ENCODE measurements around the gene GPR156.
A peak's percentile ranks its signal among the peaks of the same experiment; 100 is the strongest.

Gene GPR156

DNA sequence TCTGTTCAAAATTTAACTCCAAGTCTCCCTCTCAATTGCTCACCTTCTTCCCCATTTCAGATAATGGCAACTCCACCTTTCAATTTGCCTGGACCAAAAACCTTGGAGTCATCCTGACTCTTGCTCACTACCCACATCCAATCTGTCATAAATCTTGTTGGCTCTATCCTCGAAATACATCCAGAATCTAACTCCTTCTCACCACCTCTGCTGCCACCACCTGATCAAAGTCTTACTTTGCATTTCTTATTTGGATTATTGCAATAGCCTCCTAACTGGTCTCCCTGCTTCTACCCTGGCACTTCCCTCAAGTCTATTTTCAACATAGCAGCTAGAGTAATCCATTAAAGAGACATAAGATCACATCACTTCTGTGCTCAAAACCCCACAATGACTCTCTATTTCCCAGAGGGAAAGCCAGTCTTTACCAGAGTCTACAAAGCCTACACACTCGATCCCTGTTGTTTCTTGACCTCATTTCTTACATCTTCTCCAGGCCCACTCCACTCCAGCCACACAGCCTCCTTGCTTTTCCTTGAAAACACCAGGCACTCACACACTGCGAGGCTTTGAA is 86.6 kb downstream of the GPR156 start:
- H3F3A ChIP-seq (ENCODE audit: insufficient read depth, low read length), result no peaks in the 10 kb centered on the region
- no peak for DNase-seq
- no peaks in the 10 kb centered on the region for H3K27me3 ChIP-seq (replicated peaks; ENCODE audit: insufficient read depth, low read length)
- no peaks in the 10 kb centered on the region for H4K20me1 ChIP-seq (ENCODE audit: insufficient read depth, low read length)
- H3K36me3 ChIP-seq (replicated peaks; ENCODE audit: insufficient read depth, low read length), result no peaks in the 10 kb centered on the region
- H3K4me1 ChIP-seq (ENCODE audit: low read length), result no peaks in the 10 kb centered on the region
- H2AFZ ChIP-seq (ENCODE audit: low read length), result no peak overlapping the region
- no peak overlapping the region for H3K4me2 ChIP-seq (ENCODE audit: low read depth, low read length)
- H3K9me3 ChIP-seq (replicated peaks; ENCODE audit: insufficient read depth, low read length), result no peaks in the 10 kb centered on the region
- no peak overlapping the region for H3K27ac ChIP-seq (ENCODE audit: low read length)
- H3K79me2 ChIP-seq (ENCODE audit: low read length), result no peaks in the 10 kb centered on the region
- no peak overlapping the region for H3K9ac ChIP-seq (ENCODE audit: low read length)
- H3K9me2 ChIP-seq (replicated peaks; ENCODE audit: insufficient read depth, low read length), result no peaks in the 10 kb centered on the region
- no peak overlapping the region for H3K4me3 ChIP-seq (ENCODE audit: low read length)
- no peak for TF ChIP-seq EZH2phosphoT487 (IDR thresholded peaks at IDR 0.05; ENCODE audit: low read length)
- TF ChIP-seq, protein P1, sequence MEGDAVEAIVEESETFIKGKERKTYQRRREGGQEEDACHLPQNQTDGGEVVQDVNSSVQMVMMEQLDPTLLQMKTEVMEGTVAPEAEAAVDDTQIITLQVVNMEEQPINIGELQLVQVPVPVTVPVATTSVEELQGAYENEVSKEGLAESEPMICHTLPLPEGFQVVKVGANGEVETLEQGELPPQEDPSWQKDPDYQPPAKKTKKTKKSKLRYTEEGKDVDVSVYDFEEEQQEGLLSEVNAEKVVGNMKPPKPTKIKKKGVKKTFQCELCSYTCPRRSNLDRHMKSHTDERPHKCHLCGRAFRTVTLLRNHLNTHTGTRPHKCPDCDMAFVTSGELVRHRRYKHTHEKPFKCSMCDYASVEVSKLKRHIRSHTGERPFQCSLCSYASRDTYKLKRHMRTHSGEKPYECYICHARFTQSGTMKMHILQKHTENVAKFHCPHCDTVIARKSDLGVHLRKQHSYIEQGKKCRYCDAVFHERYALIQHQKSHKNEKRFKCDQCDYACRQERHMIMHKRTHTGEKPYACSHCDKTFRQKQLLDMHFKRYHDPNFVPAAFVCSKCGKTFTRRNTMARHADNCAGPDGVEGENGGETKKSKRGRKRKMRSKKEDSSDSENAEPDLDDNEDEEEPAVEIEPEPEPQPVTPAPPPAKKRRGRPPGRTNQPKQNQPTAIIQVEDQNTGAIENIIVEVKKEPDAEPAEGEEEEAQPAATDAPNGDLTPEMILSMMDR (IDR thresholded peaks at IDR 0.05; ENCODE audit: low read length), result peak; percentile 27

DNA sequence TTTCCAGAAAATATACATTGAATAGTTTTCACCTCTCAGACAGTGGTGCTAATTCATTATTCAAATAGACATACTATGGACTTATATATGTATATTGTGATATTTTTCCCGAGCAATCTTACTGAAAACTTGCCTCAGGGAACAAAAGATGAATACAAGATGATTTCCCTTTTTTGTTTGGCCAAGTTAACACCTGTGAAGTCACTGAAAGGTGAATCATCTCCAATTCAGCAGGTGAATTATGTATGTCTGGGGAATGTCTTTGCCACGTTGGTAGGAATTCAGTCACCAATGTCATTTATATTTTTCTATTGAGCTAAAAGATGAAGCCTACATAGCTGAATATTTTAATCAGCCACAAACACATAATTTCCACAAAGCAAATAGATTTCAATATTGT is 88.2 kb downstream of the GPR156 start:
- Histone ChIP-seq H3K27ac (ENCODE audit: low read length) (no peak overlapping the region), H3K4me2 (ENCODE audit: low read depth, low read length) (no peak overlapping the region), H3K27me3 (replicated peaks; ENCODE audit: insufficient read depth, low read length) (no peaks in the 10 kb centered on the region), H3K9ac (ENCODE audit: low read length) (no peak overlapping the region), H4K20me1 (ENCODE audit: insufficient read depth, low read length) (no peaks in the 10 kb centered on the region), H2AFZ (ENCODE audit: low read length) (no peak overlapping the region), H3K79me2 (ENCODE audit: low read length) (no peaks in the 10 kb centered on the region), H3K4me1 (ENCODE audit: low read length) (no peaks in the 10 kb centered on the region), H3F3A (ENCODE audit: insufficient read depth, low read length) (no peaks in the 10 kb centered on the region), H3K36me3 (replicated peaks; ENCODE audit: insufficient read depth, low read length) (no peaks in the 10 kb centered on the region), H3K4me3 (ENCODE audit: low read length) (no peak overlapping the region), H3K9me3 (replicated peaks; ENCODE audit: insufficient read depth, low read length) (no peaks in the 10 kb centered on the region), H3K9me2 (replicated peaks; ENCODE audit: insufficient read depth, low read length) (no peaks in the 10 kb centered on the region)
- TF ChIP-seq EZH2phosphoT487 (IDR thresholded peaks at IDR 0.05; ENCODE audit: low read length) (no peak), EZH2 (optimal IDR thresholded peaks at IDR 0.05; ENCODE audit: low read depth, low read length) (no peak)
- TF ChIP-seq, protein P1 (IDR thresholded peaks at IDR 0.05; ENCODE audit: low read length), result no peak
- no peak for DNase-seq

DNA sequence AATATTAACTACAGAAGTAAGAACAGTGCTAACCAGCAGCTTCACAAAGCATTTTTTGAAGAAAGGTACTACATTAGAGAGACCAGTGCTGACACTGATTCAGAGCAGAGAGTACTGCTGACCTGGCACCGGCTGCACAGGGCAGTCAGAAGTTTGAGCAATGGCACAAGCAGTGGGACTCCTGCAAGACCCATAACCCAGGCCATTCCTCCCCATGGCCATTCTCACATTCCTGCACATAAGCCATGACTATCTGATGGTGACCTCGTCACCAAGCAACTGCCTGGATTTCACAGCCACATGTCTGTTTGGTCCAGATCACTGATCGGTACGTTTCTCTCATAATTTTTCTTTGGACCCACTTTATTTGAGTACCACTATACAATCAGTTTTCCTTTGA is 88.7 kb downstream of the GPR156 start:
- no peaks in the 10 kb centered on the region for H3K4me1 ChIP-seq (ENCODE audit: low read length)
- H3K27me3 ChIP-seq (replicated peaks; ENCODE audit: insufficient read depth, low read length), result no peaks in the 10 kb centered on the region
- DNase-seq, result no peak
- H3K27ac ChIP-seq (ENCODE audit: low read length), result no peak overlapping the region
- TF ChIP-seq EZH2 (optimal IDR thresholded peaks at IDR 0.05; ENCODE audit: low read depth, low read length) (no peak), EZH2phosphoT487 (IDR thresholded peaks at IDR 0.05; ENCODE audit: low read length) (no peak)
- TF ChIP-seq, protein P1 (IDR thresholded peaks at IDR 0.05; ENCODE audit: low read length), result no peak
- no peaks in the 10 kb centered on the region for H3K9me2 ChIP-seq (replicated peaks; ENCODE audit: insufficient read depth, low read length)
- H3F3A ChIP-seq (ENCODE audit: insufficient read depth, low read length), result no peaks in the 10 kb centered on the region
- H3K9me3 ChIP-seq (replicated peaks; ENCODE audit: insufficient read depth, low read length), result no peaks in the 10 kb centered on the region
- no peak overlapping the region for H2AFZ ChIP-seq (ENCODE audit: low read length)
- H3K9ac ChIP-seq (ENCODE audit: low read length), result no peak overlapping the region
- H3K36me3 ChIP-seq (replicated peaks; ENCODE audit: insufficient read depth, low read length), result no peaks in the 10 kb centered on the region
- no peak overlapping the region for H3K4me2 ChIP-seq (ENCODE audit: low read depth, low read length)
- no peaks in the 10 kb centered on the region for H4K20me1 ChIP-seq (ENCODE audit: insufficient read depth, low read length)
- no peak overlapping the region for H3K4me3 ChIP-seq (ENCODE audit: low read length)
- no peaks in the 10 kb centered on the region for H3K79me2 ChIP-seq (ENCODE audit: low read length)

Data from MM.1S (cell line).